Thymus (tissue), 11 donors: ENCODE measurements around the gene ADCY3. TPM values are rescaled to one million over a fixed set of nuclear protein-coding genes. Genes with fewer than 3 reads are reported as not detected.

Experiments
- DNase-seq, 9 donors: peaks; one replicate each; pipeline ENCODE4 v3.0.0-alpha.2; 2013; ENCODE audit warnings: low spot score in 9 of 9, low read depth in 6 of 9, missing footprints in 1 of 9
- H3K27ac ChIP-seq, 2 donors: one replicate each; pipeline ENCODE4 v1.5.1; 2013; ENCODE audit warnings: control low read depth in 1 of 2, low read depth in 1 of 2, low read length in 1 of 2, mild to moderate bottlenecking in 1 of 2, moderate library complexity in 1 of 2
- H3K27me3 ChIP-seq, 2 donors: one replicate each; pipeline ENCODE4 v1.5.1; 2013; ENCODE audit warnings: low read length in 1 of 2; ENCODE audit not compliant: control insufficient read depth in 2 of 2, insufficient read depth in 1 of 2
- H3K36me3 ChIP-seq, 2 donors: one replicate each; pipeline ENCODE4 v1.5.1; 2013; ENCODE audit warnings: low read length in 1 of 2, mild to moderate bottlenecking in 1 of 2, moderate library complexity in 1 of 2; ENCODE audit not compliant: control insufficient read depth in 2 of 2, insufficient read depth in 2 of 2
- H3K4me1 ChIP-seq, 2 donors: one replicate each; pipeline ENCODE4 v1.5.1; 2013; ENCODE audit warnings: low read length in 2 of 2; ENCODE audit not compliant: control insufficient read depth in 2 of 2, insufficient read depth in 2 of 2
- H3K4me3 ChIP-seq, 2 donors: one replicate each; pipeline ENCODE4 v1.5.1; 2013; ENCODE audit warnings: low read length in 2 of 2, control low read depth in 1 of 2, mild to moderate bottlenecking in 1 of 2
- H3K9me3 ChIP-seq, 2 donors: one replicate each; pipeline ENCODE4 v1.5.1; 2013; ENCODE audit warnings: low read length in 1 of 2, mild to moderate bottlenecking in 1 of 2; ENCODE audit not compliant: control insufficient read depth in 2 of 2, insufficient read depth in 1 of 2
- WGBS: extraction: QIAGEN DNeasy Blood & Tissue Kit; methylation state at CpG from one replicate; pipeline ENCODE4 v1.1.7; 2013; 5-methylcytosine and 5-hydroxymethylcytosine counted together
- polyA plus RNA-seq: library from polyadenylated mRNA; stranded (reverse); fragments of 200-250 nt; gene quantifications from one replicate; pipeline ENCODE4 v1.2.3, GENCODE V29; 2013
- total RNA-seq: library from RNA; stranded (reverse); fragments of 120-200 nt; gene quantifications from one replicate; pipeline ENCODE4 v1.2.4, GENCODE V29; 2013
- donor health status: healthy.

The ADCY3 gene
- total and polyA plus RNA-seq, 2 donors, result 17.1 to 37.1 TPM

DNA sequence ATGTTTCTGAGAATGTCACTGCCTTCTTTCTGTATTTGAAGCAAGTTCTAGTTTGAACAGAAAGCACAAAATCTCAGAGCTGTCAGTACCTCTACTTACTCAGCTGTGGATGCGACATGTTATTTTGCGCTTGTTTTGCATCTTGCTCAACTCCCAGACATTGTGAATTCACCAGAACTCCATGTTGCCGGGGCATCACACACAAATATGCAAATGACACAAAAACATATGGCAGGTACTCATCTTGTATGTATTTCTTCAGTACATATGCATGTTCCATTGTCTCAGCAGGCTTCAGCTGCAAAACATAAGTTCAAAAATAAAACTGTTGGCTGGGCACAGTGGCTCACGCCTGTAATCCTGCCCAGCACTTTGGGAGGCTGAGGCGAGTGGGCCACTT lies 30.8 kb downstream of the ADCY3 start:
- 99% methylated on average over 5 of the region's 5 CpGs for WGBS
- Histone ChIP-seq H3K36me3 (no peaks in the 10 kb centered on the region), H3K4me1 (peaks cover 0 to 4% of the 10 kb centered on the region in 2 donors), H3K27ac (no peak overlapping the region), H3K4me3 (no peak overlapping the region), H3K9me3 (peaks cover 2 to 15% of the 10 kb centered on the region in 2 donors), H3K27me3 (no peaks in the 10 kb centered on the region)
- no peak for DNase-seq

DNA sequence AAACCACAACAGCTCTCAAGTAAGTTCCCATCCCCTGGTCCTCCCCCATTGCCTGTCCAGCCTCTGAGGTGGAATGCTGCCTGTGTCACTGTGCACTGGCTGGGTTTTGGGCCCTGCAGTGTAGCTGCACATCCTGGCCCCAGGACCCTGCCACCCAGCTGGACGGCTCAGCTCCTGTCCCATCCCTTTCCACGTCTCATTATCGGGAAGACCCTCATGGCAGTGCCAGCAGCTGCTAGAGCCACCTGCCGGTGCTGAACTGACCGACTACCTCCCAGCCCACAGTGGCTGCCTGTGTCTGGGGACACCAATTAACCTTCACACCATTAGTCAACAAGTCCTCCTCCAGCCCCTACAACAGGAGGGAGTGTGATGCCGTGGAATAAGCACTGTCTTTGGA lies 31.9 kb downstream of the ADCY3 start:
- WGBS, result 99% methylated on average over 6 of the region's 6 CpGs
- no peak for DNase-seq
- Histone ChIP-seq H3K9me3 (peaks cover 0 to 6% of the 10 kb centered on the region in 2 donors), H3K4me3 (no peak overlapping the region), H3K4me1 (peaks cover 0 to 7% of the 10 kb centered on the region in 2 donors), H3K36me3 (no peaks in the 10 kb centered on the region), H3K27me3 (no peaks in the 10 kb centered on the region), H3K27ac (no peak overlapping the region)

DNA sequence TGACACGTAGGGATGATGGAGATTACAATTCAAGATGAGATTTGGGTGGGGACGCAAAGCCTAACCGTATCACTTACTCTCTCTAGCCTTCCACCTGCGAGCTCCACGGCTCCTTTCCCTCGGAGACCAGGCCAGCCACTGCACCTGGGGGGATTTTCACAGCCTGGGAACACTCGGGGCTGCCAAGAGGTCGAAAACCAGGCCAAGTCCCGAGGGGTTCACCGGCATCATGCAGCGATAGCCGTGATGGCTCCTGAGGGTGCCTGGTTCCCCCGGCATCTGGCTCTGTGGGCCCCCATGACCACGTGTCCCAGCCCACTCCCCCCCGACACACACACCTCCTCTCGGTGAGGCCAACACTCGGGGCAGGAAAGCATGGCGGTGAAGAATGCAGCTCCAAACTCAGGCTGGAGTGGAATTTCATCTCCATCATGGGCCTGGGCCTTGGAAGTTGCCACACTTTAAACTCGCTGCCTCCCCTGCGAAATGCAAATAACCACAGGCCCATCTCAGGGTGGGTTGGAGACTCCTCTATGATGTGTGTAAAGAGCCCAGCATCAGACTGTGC lies 32.6 kb downstream of the ADCY3 start:
- Histone ChIP-seq H3K27ac (no peak overlapping the region), H3K9me3 (no peaks in the 10 kb centered on the region), H3K27me3 (no peaks in the 10 kb centered on the region), H3K4me3 (no peak overlapping the region), H3K36me3 (no peaks in the 10 kb centered on the region), H3K4me1 (peaks cover 0 to 10% of the 10 kb centered on the region in 2 donors)
- DNase-seq, result no peak
- 92% methylated on average over 20 of the region's 20 CpGs for WGBS

GRCh38 chr2:24886691-24887304 lies 33.2 kb downstream of the ADCY3 start:
- no peak overlapping the region for H3K27ac ChIP-seq
- WGBS, result 37% methylated on average over 16 of the region's 16 CpGs
- no peaks in the 10 kb centered on the region for H3K27me3 ChIP-seq
- H3K36me3 ChIP-seq, result no peaks in the 10 kb centered on the region
- DNase-seq, result no peak
- no peak overlapping the region for H3K4me3 ChIP-seq
- no peaks in the 10 kb centered on the region for H3K9me3 ChIP-seq
- peaks cover 0 to 13% of the 10 kb centered on the region in 2 donors for H3K4me1 ChIP-seq

GRCh38 chr2:24886126-24886501 lies 33.9 kb downstream of the ADCY3 start:
- WGBS, result 76% methylated on average over 13 of the region's 13 CpGs
- DNase-seq, result no peak
- no peak overlapping the region for H3K27ac ChIP-seq
- peaks cover 0 to 13% of the 10 kb centered on the region in 2 donors for H3K4me1 ChIP-seq
- H3K4me3 ChIP-seq, result no peak overlapping the region
- no peaks in the 10 kb centered on the region for H3K36me3 ChIP-seq
- H3K27me3 ChIP-seq, result no peaks in the 10 kb centered on the region
- H3K9me3 ChIP-seq, result no peaks in the 10 kb centered on the region

DNA sequence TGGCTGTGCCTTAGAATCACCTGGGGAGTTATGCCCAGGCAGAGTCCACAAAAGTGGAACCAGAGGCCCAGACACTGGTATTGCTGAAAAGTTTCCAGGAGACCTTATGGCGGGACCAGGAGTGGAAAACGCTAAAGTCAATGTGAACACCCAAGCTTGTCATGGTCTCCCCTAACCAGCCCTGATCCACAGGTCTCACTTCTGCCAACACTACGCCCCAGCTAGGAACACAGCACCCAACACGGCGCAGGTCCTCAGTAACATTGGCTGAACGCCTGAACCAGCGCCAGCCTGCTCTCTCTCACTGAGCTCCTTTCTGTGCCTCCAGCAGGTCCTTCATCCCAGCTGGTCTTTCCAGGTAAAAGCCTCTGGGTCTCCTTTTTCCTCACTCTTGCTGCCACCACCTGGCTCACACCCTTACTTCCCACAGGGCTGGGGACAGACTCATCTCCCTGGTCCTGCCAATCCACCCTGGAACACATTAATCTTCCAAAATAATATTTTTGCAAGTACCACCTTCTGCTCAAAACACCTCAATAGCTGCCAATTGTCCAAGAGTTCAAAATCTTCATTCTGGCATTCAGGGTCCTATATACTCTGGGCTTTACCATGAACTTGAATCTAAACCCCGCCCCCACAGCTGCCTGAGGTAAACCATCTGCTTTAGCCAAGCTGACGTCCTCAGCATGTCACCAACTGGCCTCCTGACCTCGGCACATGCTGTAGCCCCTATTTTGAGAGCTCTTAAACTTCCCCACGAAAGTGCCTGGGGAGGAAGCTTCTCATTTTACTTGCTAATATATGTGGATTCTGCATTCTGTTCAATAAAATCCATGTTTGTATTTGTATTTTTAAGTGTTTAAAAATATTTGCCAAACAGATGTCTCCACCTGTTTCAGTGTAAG lies 34.6 kb downstream of the ADCY3 start:
- Histone ChIP-seq H3K9me3 (no peaks in the 10 kb centered on the region), H3K27ac (no peak overlapping the region), H3K36me3 (no peaks in the 10 kb centered on the region), H3K4me1 (peaks cover 0 to 13% of the 10 kb centered on the region in 2 donors), H3K4me3 (no peak overlapping the region), H3K27me3 (no peaks in the 10 kb centered on the region)
- 88% methylated on average over 11 of the region's 11 CpGs for WGBS
- DNase-seq, result no peak

GRCh38 chr2:24883946-24884345 lies 36.1 kb downstream of the ADCY3 start:
- Histone ChIP-seq H3K27ac (peak overlapping the region in 1 of 2 donors; percentile 50), H3K27me3 (no peaks in the 10 kb centered on the region), H3K36me3 (no peaks in the 10 kb centered on the region), H3K4me3 (no peak overlapping the region), H3K4me1 (peaks cover 0 to 13% of the 10 kb centered on the region in 2 donors), H3K9me3 (no peaks in the 10 kb centered on the region)
- 92% methylated on average over 4 of the region's 4 CpGs for WGBS
- DNase-seq, result peak in 1 of 9 donors; percentile 18

DNA sequence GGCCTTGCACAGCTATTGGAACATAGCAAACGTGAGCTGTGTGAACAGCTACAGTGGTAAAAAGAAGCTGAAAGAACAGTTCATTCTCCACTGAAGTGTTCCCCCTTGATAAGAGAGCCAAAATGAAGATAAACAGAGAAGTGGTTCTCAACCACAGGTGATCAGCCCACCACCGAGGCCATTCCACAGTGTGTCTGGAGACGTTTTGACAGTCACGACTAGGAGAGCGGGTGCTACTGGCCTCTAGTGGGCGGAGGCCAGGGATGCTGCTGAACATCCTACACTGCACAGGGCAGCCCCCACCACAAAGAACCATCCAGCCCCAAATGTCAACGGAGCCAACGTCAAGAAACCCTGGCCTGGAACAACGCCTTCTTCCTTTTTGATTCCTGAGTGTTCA lies 38.4 kb downstream of the ADCY3 start:
- 96% methylated on average over 9 of the region's 9 CpGs for WGBS
- no peak for DNase-seq
- no peak overlapping the region for H3K27ac ChIP-seq
- no peaks in the 10 kb centered on the region for H3K9me3 ChIP-seq
- H3K27me3 ChIP-seq, result no peaks in the 10 kb centered on the region
- H3K36me3 ChIP-seq, result no peaks in the 10 kb centered on the region
- H3K4me1 ChIP-seq, result peaks cover 0 to 9% of the 10 kb centered on the region in 2 donors
- no peak overlapping the region for H3K4me3 ChIP-seq

DNA sequence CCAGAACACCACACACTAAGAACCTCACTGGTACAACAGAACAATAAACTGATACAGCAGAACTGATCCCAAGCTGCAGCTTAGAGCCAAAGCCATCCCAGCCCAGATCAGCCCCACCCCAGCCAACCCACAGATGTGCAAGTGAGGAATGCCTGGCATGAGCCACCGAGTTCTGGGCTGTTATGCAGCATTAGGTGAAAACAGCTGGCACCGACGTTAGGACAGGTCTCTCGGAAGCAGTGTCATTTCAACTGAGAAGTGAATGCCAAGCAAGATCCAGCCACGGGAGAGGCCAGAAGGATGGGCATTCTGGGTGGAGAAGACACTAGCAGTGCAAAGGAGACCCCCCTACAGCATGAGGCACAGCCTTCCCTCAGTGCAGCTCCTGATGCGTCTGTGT lies 38.9 kb downstream of the ADCY3 start:
- 96% methylated on average over 6 of the region's 6 CpGs for WGBS

More for the DNA sequence above, 38.9 kb downstream of the ADCY3 start:
- Histone ChIP-seq H3K27ac (no peak overlapping the region), H3K4me3 (no peak overlapping the region), H3K36me3 (no peaks in the 10 kb centered on the region), H3K9me3 (no peaks in the 10 kb centered on the region), H3K27me3 (no peaks in the 10 kb centered on the region), H3K4me1 (peaks cover 0 to 9% of the 10 kb centered on the region in 2 donors)
- no peak for DNase-seq
